ENCODE data around the gene MED17. TPM values are rescaled to one million over a fixed set of nuclear protein-coding genes. Genes with fewer than 3 reads are reported as not detected.

The MED17 gene
- total and polyA plus RNA-seq, 2 of the 13 experiments (the other 11 are each of a cell fraction or from before 2014, with no cell fraction given) = 23.1 to 37.0 TPM

GRCh38 chr11:93773045-93773477 is 11.0 kb upstream of the MED17 start (continued):
- no peak for TF ChIP-seq TAF15 (IDR thresholded peaks at IDR 0.05; ENCODE audit: low read depth, low read length, poor library complexity, severe bottlenecking)
- no peak for TF ChIP-seq ZNF20 (CRISPR knock-in tag; IDR thresholded peaks at IDR 0.05)
- 0 out of 2 replicates have a peak, but pooled peaks have one; percentile 24 for TF ChIP-seq ZNF598 (CRISPR knock-in tag; IDR thresholded peaks at IDR 0.05; ENCODE audit: borderline replicate concordance)
- TF ChIP-seq HNRNPL (IDR thresholded peaks at IDR 0.05; ENCODE audit: low read depth, low read length) = no peak
- TF ChIP-seq ZMAT3 (CRISPR knock-in tag; conservative IDR thresholded peaks at IDR 0.05) = 0 out of 2 replicates have a peak, but pooled peaks have one; percentile 61
- no peak for TF ChIP-seq RBM39 (IDR thresholded peaks at IDR 0.05; ENCODE audit: low read depth, low read length, poor library complexity, severe bottlenecking)
- TF ChIP-seq NBN (conservative IDR thresholded peaks at IDR 0.05) = no peak
- TF ChIP-seq TSC22D2 (CRISPR knock-in tag; IDR thresholded peaks at IDR 0.05; ENCODE audit: borderline replicate concordance) = peak; percentile 80
- TF ChIP-seq ZSCAN25 (CRISPR knock-in tag; IDR thresholded peaks at IDR 0.05) = 0 out of 2 replicates have a peak, but pooled peaks have one; percentile 55
- peak; percentile 58; the same call in 1 of the 2 replicates for TF ChIP-seq HOXA3 (CRISPR knock-in tag; IDR thresholded peaks at IDR 0.05)
- TF ChIP-seq ZNF580 (CRISPR knock-in tag; IDR thresholded peaks at IDR 0.05; ENCODE audit: borderline replicate concordance, low read depth) = no peak; the same call in 1 of the 2 replicates
- no peak; the same call in 1 of the 2 replicates for TF ChIP-seq ZNF256 (CRISPR knock-in tag; conservative IDR thresholded peaks at IDR 0.05)
- no peak for TF ChIP-seq ATM (IDR thresholded peaks at IDR 0.05; ENCODE audit: borderline replicate concordance)
- no peak for TF ChIP-seq ZFP36 (IDR thresholded peaks at IDR 0.05; ENCODE audit: borderline replicate concordance, low read depth, low read length, partially characterized antibody)
- peak; percentile 53; the same call in 1 of the 2 replicates for TF ChIP-seq KAT2B (IDR thresholded peaks at IDR 0.05; ENCODE audit: borderline replicate concordance, low read depth, low read length)
- no peak for TF ChIP-seq GABPB1 (CRISPR knock-in tag; IDR thresholded peaks at IDR 0.05)
- no peak for TF ChIP-seq ZMAT5 (CRISPR knock-in tag; IDR thresholded peaks at IDR 0.05; ENCODE audit: borderline replicate concordance, low read depth)
- no peak for TF ChIP-seq CAMTA2 (CRISPR knock-in tag; IDR thresholded peaks at IDR 0.05; ENCODE audit: borderline replicate concordance)
- no peak for TF ChIP-seq ZNF275 (CRISPR knock-in tag; IDR thresholded peaks at IDR 0.05; ENCODE audit: borderline replicate concordance)
- no peak for TF ChIP-seq SNAPC4 (CRISPR knock-in tag; IDR thresholded peaks at IDR 0.05)
- TF ChIP-seq HOXD1 (CRISPR knock-in tag; IDR thresholded peaks at IDR 0.05) = no peak
- TF ChIP-seq ZNF18 (CRISPR knock-in tag; IDR thresholded peaks at IDR 0.05; ENCODE audit: insufficient replicate concordance) = peak; percentile 32

Measured in HepG2 (cell line).